ENCODE results near the gene ZNF839.

DNA sequence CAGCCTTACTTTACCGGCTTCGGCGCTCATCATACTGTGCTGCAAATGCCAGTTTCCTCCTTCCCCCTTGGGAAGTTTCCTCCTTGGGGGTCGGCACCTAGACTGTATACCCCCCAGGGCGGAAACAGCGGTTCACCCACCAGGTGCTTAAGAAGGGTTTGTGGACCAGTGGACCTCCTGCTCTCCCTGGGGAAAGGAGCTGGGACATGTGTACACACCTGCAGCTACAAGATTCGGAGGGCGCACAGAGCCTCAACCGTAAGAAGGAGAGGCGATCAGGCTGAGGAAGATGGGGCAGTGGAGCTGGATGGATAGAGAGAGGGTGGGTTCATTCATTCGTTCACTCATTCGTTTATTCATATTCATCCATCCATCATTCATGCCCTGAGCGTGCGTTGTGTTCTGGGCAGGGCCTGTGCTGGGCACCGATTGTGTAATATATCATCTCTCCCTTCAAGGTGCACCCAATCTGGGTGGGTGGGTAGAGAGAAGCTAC, 717 bp upstream of the ZNF839 start:
- TF ChIP-seq, protein P1, sequence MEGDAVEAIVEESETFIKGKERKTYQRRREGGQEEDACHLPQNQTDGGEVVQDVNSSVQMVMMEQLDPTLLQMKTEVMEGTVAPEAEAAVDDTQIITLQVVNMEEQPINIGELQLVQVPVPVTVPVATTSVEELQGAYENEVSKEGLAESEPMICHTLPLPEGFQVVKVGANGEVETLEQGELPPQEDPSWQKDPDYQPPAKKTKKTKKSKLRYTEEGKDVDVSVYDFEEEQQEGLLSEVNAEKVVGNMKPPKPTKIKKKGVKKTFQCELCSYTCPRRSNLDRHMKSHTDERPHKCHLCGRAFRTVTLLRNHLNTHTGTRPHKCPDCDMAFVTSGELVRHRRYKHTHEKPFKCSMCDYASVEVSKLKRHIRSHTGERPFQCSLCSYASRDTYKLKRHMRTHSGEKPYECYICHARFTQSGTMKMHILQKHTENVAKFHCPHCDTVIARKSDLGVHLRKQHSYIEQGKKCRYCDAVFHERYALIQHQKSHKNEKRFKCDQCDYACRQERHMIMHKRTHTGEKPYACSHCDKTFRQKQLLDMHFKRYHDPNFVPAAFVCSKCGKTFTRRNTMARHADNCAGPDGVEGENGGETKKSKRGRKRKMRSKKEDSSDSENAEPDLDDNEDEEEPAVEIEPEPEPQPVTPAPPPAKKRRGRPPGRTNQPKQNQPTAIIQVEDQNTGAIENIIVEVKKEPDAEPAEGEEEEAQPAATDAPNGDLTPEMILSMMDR (conservative IDR thresholded peaks at IDR 0.05; ENCODE audit: low read length), result no peak
- no peak for TF ChIP-seq EZH2phosphoT487 (IDR thresholded peaks at IDR 0.05; ENCODE audit: borderline replicate concordance, low read depth, low read length)
